Embryonic facial prominence (tissue), 1 donor: ENCODE measurements around the gene CD300A.
A peak's percentile ranks its signal among the peaks of the same experiment; 100 is the strongest.
"Not testable (repeated sequence)": the region's sequence is repeated elsewhere in the genome, so short reads cannot be mapped to it uniquely, and the experiment has no call there.

Experiments
- DNase-seq: peaks from one replicate; pipeline ENCODE4 v3.0.0-alpha.2; 2016; ENCODE audit errors: extremely low spot score

The CD300A gene

DNA sequence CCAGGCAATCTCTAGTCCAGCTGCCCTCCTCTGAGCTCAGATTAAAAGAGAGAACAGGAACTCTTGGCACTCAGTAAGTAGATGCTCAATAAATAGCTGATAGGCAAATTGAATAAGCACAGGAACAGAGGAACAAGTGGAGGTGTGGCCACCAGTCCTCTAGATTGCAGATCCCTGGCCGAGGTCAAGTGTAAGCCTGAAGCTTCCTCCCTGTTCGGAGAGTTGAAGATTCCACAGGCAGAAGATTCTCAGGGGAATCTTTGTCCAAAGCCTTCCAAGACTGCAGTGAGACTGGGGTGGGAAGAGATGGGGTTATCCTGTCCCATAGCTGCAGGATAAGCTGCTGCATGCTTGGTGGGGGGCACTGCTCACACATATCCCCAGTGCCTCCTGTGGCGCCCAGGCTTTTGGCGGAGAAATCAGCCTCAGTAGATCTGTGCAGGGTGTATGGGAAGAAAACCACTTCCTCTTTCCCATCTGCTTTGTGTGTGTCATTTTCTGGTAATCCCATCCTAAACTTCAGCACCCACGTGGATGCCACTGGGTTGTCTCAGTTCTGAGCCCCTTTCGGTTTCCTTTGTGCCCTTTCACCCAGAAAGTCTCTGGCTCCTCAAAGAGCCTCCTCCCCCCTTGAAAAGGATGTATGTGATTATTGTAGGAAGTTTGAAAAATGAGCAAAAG lies 12.1 kb downstream of the CD300A start:
- no peak for DNase-seq

DNA sequence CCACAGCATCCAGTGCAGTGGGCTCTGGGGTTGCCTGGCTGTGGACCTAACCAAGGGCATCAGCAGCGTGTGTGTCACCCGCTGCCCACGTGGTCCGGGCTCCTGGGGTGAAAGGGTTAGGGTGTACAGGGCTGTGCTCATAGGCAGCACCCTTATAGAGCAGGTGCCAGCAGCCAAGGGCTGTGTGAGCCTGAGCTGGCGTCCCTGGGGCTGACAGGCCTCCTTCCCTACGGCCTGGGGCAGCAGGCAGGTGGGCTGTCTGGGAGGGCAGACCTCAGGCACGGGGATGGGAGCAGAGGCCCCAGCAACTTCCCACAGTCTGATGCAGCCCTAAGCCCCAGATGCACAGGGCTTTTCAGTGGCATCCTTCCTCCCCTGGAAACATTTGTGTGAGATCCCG lies 13.9 kb downstream of the CD300A start:
- no peak for DNase-seq

DNA sequence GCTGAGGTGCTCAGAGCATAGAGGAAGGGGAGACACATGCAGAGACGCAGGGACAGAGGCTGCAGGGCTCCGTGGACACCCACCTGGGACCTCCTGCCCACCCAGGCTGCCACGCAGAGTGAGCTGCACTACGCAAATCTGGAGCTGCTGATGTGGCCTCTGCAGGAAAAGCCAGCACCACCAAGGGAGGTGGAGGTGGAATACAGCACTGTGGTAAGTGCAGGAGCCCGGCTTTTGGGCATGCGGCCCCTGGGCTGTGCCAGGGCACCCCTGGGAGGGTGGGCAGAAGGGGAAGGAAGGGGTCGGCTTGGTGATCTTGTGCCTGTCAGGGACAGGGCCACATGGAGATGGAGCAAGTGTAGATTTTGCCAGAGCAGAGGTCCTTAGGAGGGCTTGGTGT lies 15.2 kb downstream of the CD300A start:
- DNase-seq, result no peak

DNA sequence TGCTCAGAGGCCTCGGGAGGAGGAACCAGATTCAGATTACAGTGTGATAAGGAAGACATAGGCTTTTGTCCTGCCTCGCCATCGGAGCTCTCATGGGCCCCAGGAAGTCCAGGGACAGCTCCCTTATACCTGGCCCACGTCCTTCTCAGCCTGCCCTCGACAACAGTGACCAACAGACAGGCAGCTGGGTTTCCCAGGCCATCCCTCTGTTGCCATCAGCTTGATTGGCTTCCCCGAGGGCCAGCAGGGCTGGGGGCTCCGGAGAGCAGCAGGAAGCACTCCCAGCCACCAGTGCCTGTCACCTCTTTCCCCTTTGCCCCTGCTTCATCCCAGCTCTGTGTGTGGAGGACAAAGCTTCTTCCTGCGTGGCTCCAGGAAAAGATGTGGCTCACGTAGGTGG lies 17.6 kb downstream of the CD300A start:
- no peak for DNase-seq

DNA sequence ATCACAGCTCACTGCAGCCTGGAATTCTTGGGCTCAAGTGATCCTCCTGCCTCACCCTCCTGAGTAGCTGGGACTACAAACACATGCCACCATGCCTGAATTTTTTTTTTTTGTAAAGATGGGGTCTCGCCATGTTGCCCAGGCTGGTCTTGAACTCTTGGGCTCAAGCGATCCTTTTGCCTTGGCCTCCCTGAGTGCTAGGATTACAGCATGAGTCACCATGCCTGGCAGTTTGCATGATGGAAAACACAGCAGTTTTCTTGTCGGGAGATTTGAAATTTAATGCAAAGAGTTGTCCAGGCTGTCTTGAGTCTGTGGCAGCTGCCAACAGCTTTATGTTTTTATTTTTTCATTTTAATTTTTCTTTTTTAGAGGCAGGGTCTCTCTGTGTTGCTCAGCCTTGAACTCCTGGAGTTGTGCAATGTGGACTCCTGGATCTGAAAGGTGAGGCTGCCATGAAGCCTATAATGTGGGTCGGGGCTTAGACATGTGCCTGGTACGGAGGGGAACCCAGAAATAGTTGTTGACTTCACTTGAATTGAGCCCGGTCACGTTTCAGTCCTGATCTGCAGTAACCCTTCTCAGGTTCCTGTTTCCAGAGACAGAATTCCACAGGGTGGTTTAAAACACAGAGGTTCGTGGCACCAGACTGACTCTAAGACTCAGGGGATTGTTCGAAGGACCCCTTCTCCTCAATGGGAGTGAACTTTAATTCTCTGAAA lies 18.7 kb downstream of the CD300A start:
- no peak for DNase-seq

DNA sequence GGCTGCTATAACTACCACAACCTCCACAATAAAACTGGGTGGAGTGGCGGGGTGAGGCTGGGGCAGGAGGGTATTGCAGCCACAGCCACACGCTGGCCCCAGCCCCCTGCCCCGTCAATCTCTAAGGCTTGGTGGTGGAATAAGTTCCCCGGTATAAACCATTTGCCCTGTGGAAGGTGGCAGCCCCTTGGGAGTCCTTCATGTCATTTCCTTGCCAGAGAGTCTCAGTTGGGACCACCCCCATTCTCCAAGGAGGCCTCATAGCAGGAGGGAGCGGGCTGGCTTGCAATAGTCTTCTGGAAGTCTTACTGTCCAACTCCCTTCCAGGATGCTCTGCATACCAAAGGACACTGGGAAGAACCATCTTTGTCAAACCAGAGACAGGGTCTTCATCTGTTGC lies 19.4 kb downstream of the CD300A start:
- no peak for DNase-seq

DNA sequence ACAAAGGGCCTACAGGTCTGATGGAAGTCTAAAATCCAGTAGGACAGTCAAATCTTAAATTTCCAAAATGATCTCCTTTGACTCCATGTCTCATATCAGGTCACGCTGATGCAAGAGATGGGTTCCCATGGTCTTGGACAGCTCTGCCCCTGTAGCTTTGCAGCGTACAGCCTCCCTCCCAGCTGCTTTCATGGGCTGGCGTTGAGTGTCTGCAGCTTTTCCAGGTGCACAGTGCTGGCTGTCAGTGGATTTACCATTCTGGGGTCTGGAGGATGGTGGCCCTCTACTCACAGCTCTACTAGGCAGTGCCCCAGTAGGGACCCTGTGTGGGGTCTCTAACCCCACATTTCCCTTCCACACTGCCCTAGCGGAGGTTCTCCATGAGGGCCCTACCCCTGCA lies 21.8 kb downstream of the CD300A start:
- DNase-seq, result not testable (repeated sequence)

DNA sequence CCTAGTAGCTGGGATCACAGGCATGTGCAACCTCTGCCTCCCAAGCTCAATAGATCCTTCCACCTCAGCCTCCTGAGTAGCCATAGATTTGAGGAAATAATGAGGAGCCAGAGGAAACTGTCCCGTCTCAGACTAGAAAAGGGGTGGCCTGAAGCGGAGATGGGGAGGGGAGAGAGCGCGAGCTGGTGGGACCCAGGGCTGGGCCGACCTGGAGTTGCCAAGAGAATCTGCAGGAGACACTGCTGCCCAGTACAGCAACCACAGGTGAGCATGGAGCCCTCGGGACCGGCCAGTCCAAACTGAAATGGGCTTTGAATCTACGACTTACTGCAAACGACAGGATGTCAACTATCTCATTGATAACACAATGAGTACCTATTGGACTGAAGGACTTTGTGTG lies 24.3 kb downstream of the CD300A start:
- no peak for DNase-seq

DNA sequence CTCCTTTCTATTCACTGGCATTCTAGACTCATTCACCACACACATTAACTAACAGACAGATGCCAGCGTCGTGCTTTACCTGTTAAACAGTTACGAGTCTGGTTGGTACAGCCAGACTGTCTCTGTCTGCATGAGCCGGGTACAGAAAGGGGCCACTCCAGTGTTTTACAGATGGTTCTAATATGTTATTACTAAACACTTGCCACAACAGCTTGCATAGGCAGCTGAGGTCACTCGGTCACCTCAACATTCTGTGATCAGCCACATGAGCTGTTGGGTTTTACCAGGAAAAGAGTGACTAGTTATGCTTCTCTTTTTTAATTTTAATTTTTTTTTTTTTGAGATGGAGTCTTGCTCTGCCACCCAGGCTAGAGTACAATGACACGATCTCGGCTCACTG lies 25.2 kb downstream of the CD300A start:
- no peak for DNase-seq

DNA sequence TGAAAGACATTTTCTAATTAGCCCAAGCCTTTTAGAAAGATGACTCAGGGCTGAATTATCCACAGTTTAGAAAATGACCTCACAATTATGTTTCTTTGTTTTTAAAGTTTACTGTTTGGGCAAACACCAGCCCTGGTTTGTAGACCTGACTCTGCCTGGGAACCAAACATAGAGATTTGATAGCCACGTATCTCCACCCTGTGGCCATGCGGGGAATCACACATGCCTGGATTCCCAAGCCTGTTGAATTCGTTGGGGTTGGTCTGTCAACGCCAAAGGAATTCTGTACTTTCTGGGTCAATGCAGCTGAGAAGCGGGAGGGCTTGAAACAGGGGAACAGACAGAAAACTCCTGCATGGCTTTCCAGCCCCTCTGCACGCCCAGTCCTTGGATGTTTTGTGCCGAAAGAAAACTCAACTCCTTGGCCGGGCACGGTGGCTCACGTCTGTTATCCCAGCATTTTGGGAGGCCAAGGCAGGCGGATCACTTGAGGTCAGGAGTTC lies 26.9 kb downstream of the CD300A start:
- peak; percentile 21 for DNase-seq

DNA sequence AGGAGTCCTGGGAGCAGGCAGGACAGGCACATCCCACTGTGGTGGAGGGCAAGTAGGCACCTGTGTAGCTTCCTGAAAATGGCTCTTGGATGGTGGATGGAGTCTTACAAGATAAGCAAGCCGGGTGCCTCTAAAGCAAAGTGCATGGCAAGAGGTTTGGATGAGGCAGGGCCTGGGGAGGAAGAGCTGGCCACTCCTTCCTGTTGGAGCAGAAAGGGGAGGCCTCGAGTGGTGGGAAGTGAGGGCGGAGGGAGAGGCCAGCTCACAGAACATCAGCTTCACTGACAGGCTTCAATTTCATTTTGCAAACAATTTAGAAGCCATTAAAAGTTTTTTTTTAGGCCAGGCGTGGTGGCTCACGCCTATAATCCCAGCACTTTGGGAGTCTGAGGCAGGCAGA lies 31.0 kb downstream of the CD300A start:
- DNase-seq, result no peak

DNA sequence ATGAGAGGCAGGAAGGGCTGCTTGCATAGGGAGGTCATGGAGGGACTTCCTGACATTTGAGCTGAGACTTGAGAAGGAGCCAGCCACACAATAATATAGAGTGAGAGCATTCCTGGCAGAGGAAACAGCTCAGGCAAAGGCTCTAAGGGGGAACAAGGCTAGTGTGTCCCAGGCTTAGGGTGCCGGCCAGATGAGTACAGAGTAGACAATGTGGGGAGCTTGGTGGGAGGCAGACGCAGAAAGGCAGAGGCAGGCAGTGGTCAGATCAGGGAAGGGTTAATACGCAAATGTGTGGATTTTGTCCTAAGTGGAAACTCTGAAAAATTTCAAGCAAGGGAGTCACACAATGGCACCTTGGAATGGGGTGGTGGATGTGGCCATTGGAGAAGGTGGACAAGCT lies 33.6 kb downstream of the CD300A start:
- no peak for DNase-seq

DNA sequence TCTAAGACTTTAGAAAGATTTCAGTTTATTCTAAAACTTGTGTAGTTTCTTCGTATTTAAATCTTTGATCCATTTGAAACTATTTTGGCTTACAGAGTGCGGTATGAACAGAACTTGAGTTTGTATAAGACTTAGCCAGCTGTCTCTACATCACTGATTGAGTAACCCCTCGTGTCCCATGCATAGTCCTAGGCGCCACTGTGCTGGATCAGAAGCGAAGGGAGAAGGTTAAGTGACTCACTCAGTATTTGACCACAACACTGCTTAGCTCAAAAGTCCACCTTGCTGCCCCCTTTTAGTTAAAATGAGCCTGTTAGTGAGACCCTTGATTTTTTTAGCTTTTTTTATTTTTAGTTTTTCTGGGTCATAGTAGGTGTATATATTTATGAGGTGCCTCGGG lies 36.4 kb downstream of the CD300A start:
- no peak for DNase-seq

DNA sequence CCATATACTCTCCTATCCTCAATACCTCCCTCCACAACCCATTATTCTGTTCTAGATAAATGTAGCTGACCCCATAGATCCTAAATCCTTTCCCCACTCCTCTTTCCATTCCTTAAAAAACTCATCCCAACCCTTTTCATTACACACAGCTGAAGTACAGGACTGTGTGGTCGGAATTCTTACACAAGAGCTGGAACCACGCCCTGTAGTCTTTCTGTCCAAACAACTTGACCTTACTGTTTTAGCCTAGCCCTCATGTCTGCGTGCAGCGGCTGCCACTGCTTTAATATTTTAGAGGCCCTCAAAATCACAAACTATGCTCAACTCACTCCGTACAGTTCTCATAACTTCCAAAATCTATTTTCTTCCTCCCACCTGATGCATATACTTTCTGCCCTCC lies 37.5 kb downstream of the CD300A start:
- DNase-seq, result not testable (repeated sequence)

DNA sequence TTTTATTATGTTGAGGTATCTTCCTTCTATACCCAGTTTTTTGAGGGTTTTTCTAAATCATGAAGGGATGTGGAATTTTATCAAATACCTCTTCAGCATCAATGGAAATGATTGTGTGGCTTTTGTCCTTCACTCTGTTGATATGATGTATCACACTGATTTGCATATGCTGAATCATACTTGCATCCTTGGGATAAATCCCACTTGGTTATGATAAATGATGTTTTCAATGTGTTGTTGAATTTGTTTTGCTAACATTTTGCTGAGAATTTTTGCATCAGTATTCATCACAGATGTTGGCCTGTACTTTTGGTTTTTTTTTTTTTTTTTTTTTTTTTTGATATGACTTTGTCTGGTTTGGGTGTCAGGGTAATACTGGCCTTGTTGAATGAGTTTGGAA lies 41.7 kb downstream of the CD300A start:
- DNase-seq, result no peak

DNA sequence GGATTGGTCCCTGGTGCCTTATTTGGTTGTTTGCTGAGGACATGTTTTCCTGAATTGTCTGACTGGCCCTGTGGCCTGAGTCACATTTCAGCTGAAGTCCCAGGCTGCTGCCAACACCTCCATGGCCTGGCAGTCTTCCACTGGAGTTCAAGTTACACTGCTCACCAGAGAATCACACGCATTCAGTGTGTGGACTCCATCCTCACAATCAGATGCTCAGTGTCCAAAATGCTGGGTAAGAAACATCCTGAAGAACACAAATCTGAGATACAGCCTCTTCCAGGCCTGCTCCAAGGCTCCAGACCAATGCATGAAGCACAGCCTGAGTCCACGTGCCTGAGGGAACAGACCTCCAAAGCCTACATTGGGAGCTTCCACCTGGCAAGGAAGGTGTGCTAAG lies 45.6 kb downstream of the CD300A start:
- DNase-seq, result no peak

DNA sequence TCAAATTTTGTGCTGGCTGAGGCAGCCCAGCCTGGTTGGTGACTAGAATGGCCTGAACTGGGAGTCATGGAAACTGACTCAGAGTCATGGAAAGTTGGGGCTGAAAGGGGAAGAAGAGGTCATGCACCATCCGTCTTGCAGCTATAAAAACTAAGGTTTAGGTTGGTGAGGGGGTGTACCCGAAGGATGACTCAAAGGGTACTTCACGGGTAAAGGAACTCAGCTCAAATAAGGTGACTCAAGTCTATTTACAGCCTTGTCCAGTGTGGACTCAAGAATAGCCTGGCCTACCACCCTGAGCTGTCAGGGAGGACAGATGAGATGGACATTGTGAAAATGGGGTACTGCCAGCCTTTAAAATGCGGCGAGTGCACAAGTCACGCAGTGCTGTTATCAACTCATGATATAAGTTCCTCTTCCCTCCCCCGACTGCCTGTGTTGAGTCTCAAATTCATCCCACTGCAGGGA lies 46.2 kb downstream of the CD300A start:
- no peak for DNase-seq

DNA sequence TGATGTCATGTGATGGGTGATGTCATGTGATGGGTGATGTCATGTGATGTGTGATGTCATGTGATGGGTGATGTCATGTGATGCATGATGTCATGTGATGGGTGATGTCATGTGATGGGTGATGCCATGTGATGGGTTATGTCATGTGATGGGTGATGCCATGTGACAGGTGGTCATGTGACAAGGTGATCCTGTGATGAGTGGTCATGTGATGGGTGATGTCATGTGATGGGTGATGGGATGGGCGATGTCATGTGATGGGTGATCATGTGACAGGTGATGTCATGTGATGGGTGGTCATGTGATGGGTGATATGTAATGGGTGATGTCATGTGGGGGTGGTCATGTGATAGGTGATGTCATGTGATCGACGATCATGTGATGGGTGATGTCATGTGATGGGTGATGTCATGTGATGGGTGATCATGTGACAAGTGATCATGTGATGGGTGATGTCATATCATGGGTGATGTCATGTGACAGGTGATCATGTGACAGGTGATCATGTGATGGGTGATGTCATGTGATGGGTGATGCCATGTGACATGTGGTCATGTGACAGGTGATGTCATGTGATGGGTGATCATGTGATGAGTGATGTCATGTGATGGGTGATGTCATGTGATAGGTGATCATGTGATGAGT lies 47.7 kb downstream of the CD300A start:
- no peak for DNase-seq

DNA sequence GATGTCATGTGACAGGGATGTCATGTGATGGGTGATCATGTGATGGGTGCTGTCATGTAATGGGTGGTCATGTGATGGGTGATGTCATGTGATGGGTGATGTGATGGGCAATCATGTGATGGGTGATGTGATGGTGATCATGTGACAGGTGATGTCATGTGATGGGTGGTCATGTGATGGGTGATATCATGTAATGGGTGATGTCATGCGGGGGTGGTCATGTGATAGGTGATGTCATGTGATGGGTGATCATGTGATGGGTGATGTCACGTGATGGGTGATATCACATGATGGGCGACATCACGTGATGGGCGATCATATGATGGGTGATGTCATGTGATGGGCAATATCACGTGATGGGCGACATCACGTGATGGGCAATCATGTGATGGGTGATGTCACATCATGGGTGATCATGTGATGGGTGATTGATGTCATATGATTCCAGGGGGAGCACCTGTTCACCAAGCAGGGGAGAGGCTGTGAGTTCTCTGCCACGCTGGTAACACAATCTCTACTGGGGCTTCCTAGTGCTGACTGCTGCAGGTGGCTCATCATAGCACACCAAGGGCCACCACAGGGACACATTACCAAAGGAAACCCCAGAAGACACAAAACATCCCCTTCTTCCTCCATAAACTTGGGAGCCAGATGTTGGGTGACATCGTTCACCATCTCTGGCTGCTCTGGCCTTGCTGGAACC lies 48.3 kb downstream of the CD300A start:
- DNase-seq, result no peak

DNA sequence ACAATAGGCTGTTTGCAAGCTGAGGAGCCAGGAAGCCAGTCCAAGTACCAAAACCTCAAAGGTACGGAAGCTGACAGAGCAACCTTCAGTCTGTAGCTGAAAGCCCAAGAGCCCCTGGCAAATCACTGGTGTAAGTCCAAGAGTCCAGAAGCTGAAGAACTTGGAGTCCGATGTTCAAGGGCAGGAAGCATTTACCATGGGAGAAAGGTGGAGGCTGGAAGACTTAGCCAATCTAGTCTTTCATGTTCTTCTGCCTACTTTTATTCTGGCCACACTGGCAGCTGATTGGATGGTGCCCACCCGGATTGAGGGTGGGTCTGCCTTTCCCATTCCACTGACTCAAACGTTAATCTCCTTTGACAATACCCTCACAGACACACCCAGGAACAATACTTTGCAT lies 49.5 kb downstream of the CD300A start:
- DNase-seq, result no peak

DNA sequence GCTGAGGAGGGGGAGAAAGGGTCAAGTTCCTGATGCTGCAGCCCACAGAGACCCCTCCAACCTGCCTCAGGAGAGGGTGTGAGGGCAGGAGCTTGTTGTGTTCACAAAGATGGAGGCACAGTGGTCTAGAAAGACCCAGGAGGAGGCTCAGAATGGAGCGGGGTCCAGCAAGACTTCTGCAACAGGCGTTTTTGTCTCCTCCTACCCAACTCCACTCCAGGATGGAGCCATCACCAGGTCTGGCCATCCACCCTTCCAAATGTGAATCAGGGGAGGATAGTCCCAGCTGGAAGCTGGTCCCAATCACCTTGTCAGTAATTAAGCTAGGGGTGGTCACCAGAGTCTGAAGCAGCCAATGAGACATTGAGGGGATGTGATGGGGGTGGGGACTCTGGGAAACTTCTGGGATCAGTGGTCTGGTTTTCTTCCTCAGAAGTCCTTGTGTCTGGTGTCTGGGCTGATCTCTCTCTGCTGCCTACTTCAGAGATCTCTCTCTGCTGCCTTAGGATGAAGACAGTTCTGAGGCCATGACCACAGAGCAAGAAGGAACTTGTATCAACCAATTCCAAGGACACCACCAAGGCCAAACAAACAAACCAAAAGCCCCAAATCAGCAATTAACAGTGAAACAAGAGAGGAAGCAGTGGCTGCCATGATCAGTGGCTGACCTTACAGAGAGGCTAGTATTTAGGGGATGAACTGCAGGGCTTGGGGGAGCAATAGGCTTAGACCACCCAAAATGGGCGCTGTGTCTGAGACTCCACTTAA lies 50.3 kb downstream of the CD300A start:
- DNase-seq, result no peak
